Measurements from ENCODE around the gene RAC3. TPM values are rescaled to one million over a fixed set of nuclear protein-coding genes. Genes with fewer than 3 reads are reported as not detected.

Gene RAC3
- total RNA-seq, 1 experiment from 2014 or later = 120 TPM

- no peaks in the 10 kb centered on the region for H4K20me1 ChIP-seq (ENCODE audit: insufficient read depth)
- ATAC-seq (no peak), DNase-seq (ENCODE audit: low read depth, low spot score) (no peak)
- no peaks in the 10 kb centered on the region for H3K36me3 ChIP-seq (ENCODE audit: control insufficient read depth in 1 of 2, insufficient read depth in 2 of 2, low read length in 2 of 2)
- H2AFZ ChIP-seq (ENCODE audit: low read depth, low read length, poor library complexity, severe bottlenecking) = no peak overlapping the region
- H3K79me2 ChIP-seq (ENCODE audit: insufficient read depth, low read length) = no peaks in the 10 kb centered on the region
- no peaks in the 10 kb centered on the region for H3K9me3 ChIP-seq (ENCODE audit: control insufficient read depth in 1 of 2, insufficient read depth in 1 of 2, low read depth in 1 of 2, low read length in 2 of 2)
- ChIA-PET POLR2A (no interaction called here), CTCF (interaction anchor here (3.3 kb wide), 1 partner anchor 15 kb away, joined by 23 read pairs; no protein-coding TSS in a partner anchor), RAD21 (ENCODE audit: low non-redundant PET in 1 of 2, low total read pairs in 2 of 2, uncharacterized antibody in 2 of 2, unreplicated experiment in 2 of 2) (no interaction called here)
- no peak overlapping the region for H3K4me3 ChIP-seq (replicated peaks in 1 of 2; ENCODE audit: low read depth in 1 of 2, low read length in 2 of 2)
- peaks cover 39 to 48% of the 10 kb centered on the region in 2 experiments for H3K4me1 ChIP-seq (ENCODE audit: control insufficient read depth in 1 of 2, insufficient read depth in 2 of 2, low read length in 2 of 2)
- H3K27me3 ChIP-seq (ENCODE audit: insufficient read depth, low read length) = no peaks in the 10 kb centered on the region
- no peak overlapping the region for H3K4me2 ChIP-seq (ENCODE audit: low read length)
- no peaks in the 10 kb centered on the region for H3K9me2 ChIP-seq (ENCODE audit: insufficient read depth)
- peak overlapping the region; percentile 25; the same call in 1 of the 2 replicates for H3K27ac ChIP-seq (ENCODE audit: low read depth, low read length)
- TF ChIP-seq ZFX (IDR thresholded peaks at IDR 0.05) = no peak
- no peak for TF ChIP-seq YY1 (IDR thresholded peaks at IDR 0.05; ENCODE audit: extremely low read depth, insufficient replicate concordance, low read depth, low read length)
- no peak for TF ChIP-seq ZNF274 (IDR thresholded peaks at IDR 0.05; ENCODE audit: low read depth, low read length)
- TF ChIP-seq TCF7L2 (IDR thresholded peaks at IDR 0.05; ENCODE audit: borderline replicate concordance, extremely low read depth, insufficient read depth, insufficient read length) = no peak
- TF ChIP-seq, protein P1, sequence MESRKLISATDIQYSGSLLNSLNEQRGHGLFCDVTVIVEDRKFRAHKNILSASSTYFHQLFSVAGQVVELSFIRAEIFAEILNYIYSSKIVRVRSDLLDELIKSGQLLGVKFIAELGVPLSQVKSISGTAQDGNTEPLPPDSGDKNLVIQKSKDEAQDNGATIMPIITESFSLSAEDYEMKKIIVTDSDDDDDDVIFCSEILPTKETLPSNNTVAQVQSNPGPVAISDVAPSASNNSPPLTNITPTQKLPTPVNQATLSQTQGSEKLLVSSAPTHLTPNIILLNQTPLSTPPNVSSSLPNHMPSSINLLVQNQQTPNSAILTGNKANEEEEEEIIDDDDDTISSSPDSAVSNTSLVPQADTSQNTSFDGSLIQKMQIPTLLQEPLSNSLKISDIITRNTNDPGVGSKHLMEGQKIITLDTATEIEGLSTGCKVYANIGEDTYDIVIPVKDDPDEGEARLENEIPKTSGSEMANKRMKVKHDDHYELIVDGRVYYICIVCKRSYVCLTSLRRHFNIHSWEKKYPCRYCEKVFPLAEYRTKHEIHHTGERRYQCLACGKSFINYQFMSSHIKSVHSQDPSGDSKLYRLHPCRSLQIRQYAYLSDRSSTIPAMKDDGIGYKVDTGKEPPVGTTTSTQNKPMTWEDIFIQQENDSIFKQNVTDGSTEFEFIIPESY (IDR thresholded peaks at IDR 0.05; ENCODE audit: extremely low read depth, insufficient replicate concordance, low read length) = no peak
- TF ChIP-seq SP1 (IDR thresholded peaks at IDR 0.05; ENCODE audit: low read depth) = no peak
- TF ChIP-seq EZH2phosphoT487 (IDR thresholded peaks at IDR 0.05; ENCODE audit: borderline replicate concordance) = no peak
- TF ChIP-seq SIN3A (IDR thresholded peaks at IDR 0.05; ENCODE audit: low read depth) = no peak
- TF ChIP-seq POLR2A (IDR thresholded peaks at IDR 0.05; ENCODE audit: borderline replicate concordance, extremely low read depth, insufficient read depth, insufficient read length) = no peak
- intact Hi-C loops (cut with micrococcal nuclease) = no loop called here
- H3K9ac ChIP-seq (ENCODE audit: low read length) = no peak overlapping the region
- no TSS peak for BruUV-seq (replicated peaks)
These were observed 25.7 kb upstream of the RAC3 start for GRCh38 chr17:82005701-82006348.
